NCI-H2029 (cell line): Measurements from ENCODE around the gene TRMT1.
"Not testable (repeated sequence)": the region's sequence is repeated elsewhere in the genome, so short reads cannot be mapped to it uniquely, and the experiment has no call there.

ENCODE experiments used
- DNase-seq: peaks from one replicate; lab custom pipeline; 2025; lab: John Stamatoyannopoulos, UW

Gene TRMT1

GRCh38 chr19:13150187-13150930 lies 33.8 kb upstream of the TRMT1 start, which contains the start of the genes IER2 and STX10:
Gene IER2 (plus strand): TSS chr19:13150411. CDS start chr19:13153187, 2,776 bp downstream.
Gene STX10 (minus strand): TSS chr19:13150375. CDS start chr19:13150173, 202 bp downstream.
- peak; percentile 92 for DNase-seq

GRCh38 chr19:13149628-13150186 lies 33.2 kb upstream of the TRMT1 start:
- DNase-seq, result peak; percentile 49

- DNase-seq, result not testable (repeated sequence)
These were observed 32.7 kb upstream of the TRMT1 start for GRCh38 chr19:13149173-13149627.

GRCh38 chr19:13146763-13147563 lies 30.4 kb upstream of the TRMT1 start:
- no peak for DNase-seq

- no peak for DNase-seq
These were observed 23.2 kb upstream of the TRMT1 start for GRCh38 chr19:13139633-13140311.

GRCh38 chr19:13138916-13139198 lies 22.3 kb upstream of the TRMT1 start:
- no peak for DNase-seq

GRCh38 chr19:13138171-13138915 lies 21.8 kb upstream of the TRMT1 start:
- DNase-seq, result no peak

GRCh38 chr19:13137290-13137794 lies 20.8 kb upstream of the TRMT1 start:
- DNase-seq, result no peak

GRCh38 chr19:13135068-13136062 lies 18.8 kb upstream of the TRMT1 start:
- no peak for DNase-seq

- DNase-seq, result no peak
These were observed 18.1 kb upstream of the TRMT1 start for GRCh38 chr19:13134626-13135025.

GRCh38 chr19:13133241-13133870 lies 16.8 kb upstream of the TRMT1 start:
- no peak for DNase-seq

GRCh38 chr19:13132471-13133180 lies 16.1 kb upstream of the TRMT1 start:
- no peak for DNase-seq

GRCh38 chr19:13130886-13131490 lies 14.4 kb upstream of the TRMT1 start:
- DNase-seq, result no peak

GRCh38 chr19:13129384-13129783 lies 12.8 kb upstream of the TRMT1 start:
- no peak for DNase-seq

GRCh38 chr19:13128583-13128982 lies 12.0 kb upstream of the TRMT1 start:
- no peak for DNase-seq

- DNase-seq, result no peak
These were observed 11.5 kb upstream of the TRMT1 start for GRCh38 chr19:13127811-13128575.

- no peak for DNase-seq
These were observed 10.5 kb upstream of the TRMT1 start for GRCh38 chr19:13127051-13127450.
